Ovary (tissue), 9 donors: ENCODE results near the gene HOXB8. TPM values are rescaled to one million over a fixed set of nuclear protein-coding genes. Genes with fewer than 3 reads are reported as not detected.

Source experiments
- DNase-seq, 5 donors: peaks; one replicate each; pipeline ENCODE4 v3.0.0-alpha.2; 2019 to 2020
- H3K27ac ChIP-seq, 2 donors: fragments of 200-600 bp; one replicate each; pipeline versions ENCODE4 v1.5.1 to v1.8.0; 2019 to 2022
- H3K27me3 ChIP-seq: fragments of 200-600 bp; one replicate; pipeline ENCODE4 v1.8.0; 2022
- H3K36me3 ChIP-seq: fragments of 200-600 bp; sonication (generic); one replicate; pipeline ENCODE4 v1.5.1; 2019
- H3K4me1 ChIP-seq: one replicate; pipeline ENCODE4 v1.8.1; 2013; ENCODE audit warnings: mild to moderate bottlenecking, moderate library complexity; ENCODE audit not compliant: insufficient read depth
- H3K4me3 ChIP-seq: fragments of 200-600 bp; sonication (generic); one replicate; pipeline ENCODE4 v1.5.1; 2017
- H3K9me3 ChIP-seq, 2 donors: fragments of 200-600 bp in 1 of 2; sonication (generic) in 1 of 2; one replicate each; pipeline versions ENCODE4 v1.5.1 to v1.8.1; 2013 to 2019; ENCODE audit warnings: mild to moderate bottlenecking in 1 of 2, moderate library complexity in 1 of 2
- EP300 ChIP-seq: sonication (generic); formaldehyde crosslinking; IDR thresholded peaks from one replicate; pipeline ENCODE4 v1.6.1; 2017; ENCODE audit warnings: antibody characterized with exemption
- POLR2A ChIP-seq: fragments of 450-650 bp; IDR thresholded peaks from one replicate; pipeline ENCODE4 v1.6.1; 2017; ENCODE audit warnings: antibody characterized with exemption, mild to moderate bottlenecking, moderate library complexity
- WGBS, 3 donors: extraction: QIAGEN DNeasy Blood & Tissue Kit in 1 of 3; methylation state at CpG; one replicate each; pipeline versions ENCODE4 v1.1.5 to v1.1.7; 2013 to 2017; 5-methylcytosine and 5-hydroxymethylcytosine counted together
- intact Hi-C, 4 donors: fragments of 100-400 bp; cut with DNase I; formaldehyde crosslinking; loops; one replicate each; pipeline versions ENCODE4 v1.11.0 to v1.15.1; 2022 to 2023
- polyA plus RNA-seq, 2 donors: library from polyadenylated mRNA; stranded (reverse); fragments of 200-250 nt in 1 of 2; fragments of 350-450 nt in 1 of 2; fragmentation: Illumina TruSeq in 1 of 2; extraction: RNeasy Lipid Tissue Mini Kit (QIAGEN cat#74804) in 1 of 2; gene quantifications; one replicate each; pipeline ENCODE4 v1.2.3, GENCODE V29; 2013 to 2014
- total RNA-seq, 7 donors: library from RNA; depleted of rRNA in 2 of 7; stranded (reverse); fragments of >200 nt in 2 of 7; fragmentation: NEBNext Ultra II Directional in 3 of 7; extraction: Animal tissue kit (Norgen Biotek cat#: 25700) in 3 of 7; gene quantifications; one replicate each; pipeline versions ENCODE4 v1.1.0 to v1.2.4, GENCODE V29; 2016 to 2023
- TF ChIP-seq, protein P1 (sequence below), 3 donors: fragments of 450-650 bp in 2 of 3; fragments of 200-600 bp in 1 of 3; IDR thresholded peaks; one replicate each; pipeline versions ENCODE4 v1.5.1 to v1.8.0; 2016 to 2022; ENCODE audit warnings: antibody characterized with exemption in 3 of 3, mild to moderate bottlenecking in 1 of 3
- donor health status: DM: no; HTN: no; CAD: no; lungs with moderate emphysema.
- donor health status: DM: no; HTN: no; CAD: no.
- donor health status: Bipolar disorder and iron deficiency.
- donor health status: DM: yes; HTN: yes; CAD: no.
- donor health status: DM: no; HTN: no; CAD: no.
- donor health status: DM: yes; HTN: yes; CAD: no.

The HOXB8 gene
- total and polyA plus RNA-seq, 9 donors, result 0.17 to 2.5 (median 0.28) TPM; not detected in 4

GRCh38 chr17:48569674-48570324 lies 45.3 kb downstream of the HOXB8 start:
- no peak for DNase-seq
- H3K36me3 ChIP-seq, result no peaks in the 10 kb centered on the region
- WGBS, 3 donors, result 46 to 61% (median 46%) methylated on average over 6 of the region's 6 CpGs
- intact Hi-C loops, result no loop called here
- H3K4me3 ChIP-seq, result no peak overlapping the region
- H3K27ac ChIP-seq, result no peak overlapping the region
- H3K9me3 ChIP-seq, result no peaks in the 10 kb centered on the region
- TF ChIP-seq EP300, result no peak
- TF ChIP-seq, protein P1, sequence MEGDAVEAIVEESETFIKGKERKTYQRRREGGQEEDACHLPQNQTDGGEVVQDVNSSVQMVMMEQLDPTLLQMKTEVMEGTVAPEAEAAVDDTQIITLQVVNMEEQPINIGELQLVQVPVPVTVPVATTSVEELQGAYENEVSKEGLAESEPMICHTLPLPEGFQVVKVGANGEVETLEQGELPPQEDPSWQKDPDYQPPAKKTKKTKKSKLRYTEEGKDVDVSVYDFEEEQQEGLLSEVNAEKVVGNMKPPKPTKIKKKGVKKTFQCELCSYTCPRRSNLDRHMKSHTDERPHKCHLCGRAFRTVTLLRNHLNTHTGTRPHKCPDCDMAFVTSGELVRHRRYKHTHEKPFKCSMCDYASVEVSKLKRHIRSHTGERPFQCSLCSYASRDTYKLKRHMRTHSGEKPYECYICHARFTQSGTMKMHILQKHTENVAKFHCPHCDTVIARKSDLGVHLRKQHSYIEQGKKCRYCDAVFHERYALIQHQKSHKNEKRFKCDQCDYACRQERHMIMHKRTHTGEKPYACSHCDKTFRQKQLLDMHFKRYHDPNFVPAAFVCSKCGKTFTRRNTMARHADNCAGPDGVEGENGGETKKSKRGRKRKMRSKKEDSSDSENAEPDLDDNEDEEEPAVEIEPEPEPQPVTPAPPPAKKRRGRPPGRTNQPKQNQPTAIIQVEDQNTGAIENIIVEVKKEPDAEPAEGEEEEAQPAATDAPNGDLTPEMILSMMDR (IDR thresholded peaks at IDR 0.05), result no peak
- no peak for TF ChIP-seq POLR2A
- no peaks in the 10 kb centered on the region for H3K27me3 ChIP-seq
- no peaks in the 10 kb centered on the region for H3K4me1 ChIP-seq

GRCh38 chr17:48569240-48569582 lies 45.9 kb downstream of the HOXB8 start:
- TF ChIP-seq, protein P1 (IDR thresholded peaks at IDR 0.05), result no peak
- TF ChIP-seq EP300 (no peak), POLR2A (no peak)
- no peak for DNase-seq
- H3K4me1 ChIP-seq, result no peaks in the 10 kb centered on the region

GRCh38 chr17:48568499-48569239 lies 46.4 kb downstream of the HOXB8 start:
- no peaks in the 10 kb centered on the region for H3K36me3 ChIP-seq
- H3K27me3 ChIP-seq, result no peaks in the 10 kb centered on the region
- DNase-seq, result no peak
- H3K9me3 ChIP-seq, result no peaks in the 10 kb centered on the region
- TF ChIP-seq, protein P1 (IDR thresholded peaks at IDR 0.05), result no peak
- TF ChIP-seq POLR2A (no peak), EP300 (no peak)
- H3K4me3 ChIP-seq, result no peak overlapping the region
- intact Hi-C loops, result no loop called here
- no peak overlapping the region for H3K27ac ChIP-seq
- no peaks in the 10 kb centered on the region for H3K4me1 ChIP-seq
- 5 to 13% (median 7%) methylated on average over 33 of the region's 33 CpGs for WGBS, 3 donors

More at GRCh38 chr17:48569240-48569582, 45.9 kb downstream of the HOXB8 start:
- WGBS, 3 donors, result 22 to 39% (median 25%) methylated on average over 3 of the region's 3 CpGs
- Histone ChIP-seq H3K27ac (no peak overlapping the region), H3K4me3 (no peak overlapping the region), H3K27me3 (no peaks in the 10 kb centered on the region), H3K36me3 (no peaks in the 10 kb centered on the region), H3K9me3 (no peaks in the 10 kb centered on the region)
- intact Hi-C loops, result no loop called here

- Histone ChIP-seq H3K4me3 (no peak overlapping the region), H3K27me3 (no peaks in the 10 kb centered on the region), H3K36me3 (no peaks in the 10 kb centered on the region), H3K27ac (no peak overlapping the region), H3K4me1 (no peaks in the 10 kb centered on the region), H3K9me3 (no peaks in the 10 kb centered on the region)
- intact Hi-C loops, result no loop called here
- DNase-seq, result no peak
- TF ChIP-seq, protein P1 (IDR thresholded peaks at IDR 0.05), result no peak
- TF ChIP-seq POLR2A (no peak), EP300 (no peak)
- WGBS, 3 donors, result 60 to 62% (median 60%) methylated on average over 2 of the region's 2 CpGs
These were observed 47.3 kb downstream of the HOXB8 start for GRCh38 chr17:48567646-48568354.
